PFSK-1 (cell line): ENCODE results near the gene BCKDK.

ENCODE experiments used
- FOXP2 ChIP-seq: optimal IDR thresholded peaks from 2 replicates; pipeline ENCODE3; 2011; ENCODE audit warnings: borderline replicate concordance, control low read depth, inconsistent platforms; ENCODE audit not compliant: insufficient read depth; ENCODE audit errors: extremely low read length, extremely low read depth
- POLR2AphosphoS5 ChIP-seq: IDR thresholded peaks from 2 replicates; pipeline ENCODE4 v1.6.1; 2012; ENCODE audit warnings: low read depth, mild to moderate bottlenecking, control low read depth, low read length, moderate library complexity
- REST ChIP-seq, 2 experiments: IDR thresholded peaks; 2 replicates each; pipeline versions ENCODE4 v1.6.1 to v1.8.0; 2011 to 2012; ENCODE audit warnings: low read depth in 2 of 2, low read length in 2 of 2, control low read depth in 1 of 2, inconsistent platforms in 1 of 2, mild to moderate bottlenecking in 1 of 2, moderate library complexity in 1 of 2; ENCODE audit not compliant: insufficient read depth in 1 of 2
- SIN3A ChIP-seq: IDR thresholded peaks from 2 replicates; pipeline ENCODE4 v1.6.1; 2012; ENCODE audit warnings: mild to moderate bottlenecking, low read length, moderate library complexity, borderline replicate concordance; ENCODE audit not compliant: insufficient read depth
- TAF1 ChIP-seq: IDR thresholded peaks from 2 replicates; pipeline ENCODE4 v1.6.1; 2012; ENCODE audit warnings: low read length, control low read depth, borderline replicate concordance; ENCODE audit not compliant: insufficient read depth

The BCKDK gene

GRCh38 chr16:31136287-31136662 is 28.1 kb downstream of the BCKDK start:
- no peak for TF ChIP-seq TAF1
- no peak for TF ChIP-seq POLR2AphosphoS5
- TF ChIP-seq FOXP2 = no peak
- TF ChIP-seq REST (IDR thresholded peaks at IDR 0.05; ENCODE audit: insufficient read depth in 1 of 2, low read depth in 2 of 2, low read length in 2 of 2) = no peak
- no peak for TF ChIP-seq SIN3A

GRCh38 chr16:31138621-31139578 is 30.7 kb downstream of the BCKDK start:
- TF ChIP-seq FOXP2 = no peak
- TF ChIP-seq SIN3A = no peak
- TF ChIP-seq TAF1 = no peak
- TF ChIP-seq POLR2AphosphoS5 = no peak
- no peak for TF ChIP-seq REST (IDR thresholded peaks at IDR 0.05; ENCODE audit: insufficient read depth in 1 of 2, low read depth in 2 of 2, low read length in 2 of 2)

DNA sequence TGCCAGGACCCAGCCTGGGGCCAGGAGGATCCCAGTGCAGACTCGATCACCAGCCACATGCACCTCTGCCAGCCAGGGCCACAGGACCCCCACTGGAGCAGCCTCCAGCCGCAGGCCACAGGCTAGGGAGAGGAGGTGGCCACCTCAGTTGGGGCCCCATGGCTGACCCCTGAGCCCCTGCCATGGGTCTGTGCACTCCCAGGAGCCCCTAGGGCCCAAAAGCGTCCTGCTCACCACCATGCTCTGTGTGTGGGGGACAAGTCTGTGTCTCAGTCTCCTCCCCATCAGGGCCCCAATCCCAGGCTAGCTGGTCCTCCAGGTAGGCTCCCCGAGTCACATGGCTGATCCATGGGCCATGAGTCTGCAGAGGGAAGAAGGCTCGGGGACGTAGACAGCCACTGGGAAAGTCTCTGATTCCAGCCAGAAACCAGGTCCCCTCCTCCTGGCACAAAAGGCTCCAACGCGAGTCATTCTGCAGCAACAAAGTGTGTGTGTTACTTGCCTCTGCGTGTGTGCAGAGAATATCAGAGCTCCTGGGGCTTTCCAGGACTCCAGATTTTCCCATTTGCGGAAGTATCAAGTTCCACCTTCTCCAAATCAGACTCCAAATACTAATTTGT is 33.4 kb downstream of the BCKDK start:
- TF ChIP-seq TAF1 = no peak
- no peak for TF ChIP-seq FOXP2
- no peak for TF ChIP-seq SIN3A
- no peak for TF ChIP-seq REST (IDR thresholded peaks at IDR 0.05; ENCODE audit: insufficient read depth in 1 of 2, low read depth in 2 of 2, low read length in 2 of 2)
- no peak for TF ChIP-seq POLR2AphosphoS5

DNA sequence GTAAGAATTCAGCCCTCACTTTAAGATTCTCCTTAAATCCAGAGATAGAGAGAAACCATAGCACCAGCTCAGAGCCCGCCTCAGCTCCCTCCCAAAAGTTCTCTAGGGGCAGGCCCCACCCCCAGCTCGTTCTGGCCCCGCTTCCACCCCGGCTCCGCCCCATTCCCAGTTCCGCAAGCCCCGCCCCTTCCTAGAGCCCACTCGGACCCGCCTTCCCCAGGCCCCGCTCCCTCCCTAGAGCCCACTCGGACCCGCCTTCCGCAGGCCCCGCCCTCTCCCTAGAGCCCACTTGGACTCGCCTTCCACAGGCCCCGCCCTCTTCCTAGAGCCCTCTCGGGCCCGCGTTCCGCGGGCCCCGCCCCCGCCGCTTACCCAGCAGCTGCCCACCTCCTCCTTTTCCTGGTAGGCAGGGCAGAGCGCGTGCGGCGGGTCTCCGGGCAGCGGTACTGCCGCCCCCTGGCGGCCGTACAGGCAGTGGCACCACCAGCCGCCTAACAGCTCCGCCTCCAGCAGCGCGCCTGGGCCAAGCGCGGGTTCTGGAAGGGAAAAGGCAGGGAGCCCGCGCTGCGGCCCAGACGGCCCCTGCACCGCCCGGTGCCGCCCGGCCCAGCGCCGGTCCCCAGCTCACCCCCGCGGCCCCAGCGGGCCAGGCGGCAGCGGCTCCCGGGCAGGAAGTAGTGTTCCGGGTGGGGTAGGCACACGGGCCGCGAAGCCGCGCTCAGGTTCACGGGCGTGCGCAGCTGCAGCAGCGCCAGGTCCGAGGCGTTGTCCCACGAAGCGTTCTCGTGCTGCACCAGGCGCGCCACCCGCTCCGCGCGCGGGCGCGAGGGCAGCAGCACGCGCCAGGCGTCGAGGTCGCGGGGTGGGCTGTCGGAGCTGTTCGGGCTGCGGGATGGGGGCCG is 34.2 kb downstream of the BCKDK start:
- peak; percentile 57; the same call in 1 of the 2 replicates for TF ChIP-seq TAF1
- no peak for TF ChIP-seq FOXP2
- TF ChIP-seq POLR2AphosphoS5 = peak; percentile 63; the same call in 1 of the 2 replicates
- no peak for TF ChIP-seq SIN3A
- no peak for TF ChIP-seq REST (IDR thresholded peaks at IDR 0.05; ENCODE audit: insufficient read depth in 1 of 2, low read depth in 2 of 2, low read length in 2 of 2)
